Sigmoid colon (tissue), 4 donors: ENCODE data around the gene CRYZ.

ENCODE experiments used
- CTCF ChIP-seq, 4 experiments: fragments of 450-650 bp in 3 of 4; fragments of 200-600 bp in 1 of 4; IDR thresholded peaks; one replicate each; pipeline ENCODE4 v1.5.1; 2016 to 2019; ENCODE audit warnings: antibody characterized with exemption in 4 of 4, mild to moderate bottlenecking in 3 of 4, moderate library complexity in 2 of 4
- POLR2A ChIP-seq, 2 donors: fragments of 450-650 bp; IDR thresholded peaks; one replicate each; pipeline ENCODE4 v1.6.1; 2016; ENCODE audit warnings: antibody characterized with exemption in 2 of 2, mild to moderate bottlenecking in 2 of 2, moderate library complexity in 2 of 2
- POLR2AphosphoS5 ChIP-seq, 4 donors: sonication (generic); formaldehyde crosslinking; IDR thresholded peaks; one replicate each; pipeline ENCODE4 v1.6.1; 2017; ENCODE audit warnings: antibody characterized with exemption in 4 of 4

- TF ChIP-seq CTCF (IDR thresholded peaks at IDR 0.05) (no peak), POLR2AphosphoS5 (IDR thresholded peaks at IDR 0.05) (no peak), POLR2A (IDR thresholded peaks at IDR 0.05) (no peak)
These were observed 6.8 kb downstream of the CRYZ start for GRCh38 chr1:74726063-74726462.
